GM18508 (cell line): ENCODE results near the gene CHTOP.
"Not testable (repeated sequence)": the region's sequence is repeated elsewhere in the genome, so short reads cannot be mapped to it uniquely, and the experiment has no call there.

ENCODE experiments used
- ATAC-seq: cut with Tn5 transposase; IDR thresholded peaks from one replicate; pipeline ENCODE4 v1.9.1; 2021; ENCODE audit warnings: moderate number of reproducible peaks; ENCODE audit not compliant: insufficient read depth, unreplicated experiment

CHTOP gene

GRCh38 chr1:153633754-153634665 is at the start of gene CHTOP:
Gene CHTOP, plus strand, starts transcription at chr1:153634066. Its CDS starts 2,523 bp downstream, at chr1:153636589.
- peak; percentile 81 for ATAC-seq

- ATAC-seq, result no peak
Observed at GRCh38 chr1:153585006-153585405, 48.9 kb upstream of the CHTOP start.

DNA sequence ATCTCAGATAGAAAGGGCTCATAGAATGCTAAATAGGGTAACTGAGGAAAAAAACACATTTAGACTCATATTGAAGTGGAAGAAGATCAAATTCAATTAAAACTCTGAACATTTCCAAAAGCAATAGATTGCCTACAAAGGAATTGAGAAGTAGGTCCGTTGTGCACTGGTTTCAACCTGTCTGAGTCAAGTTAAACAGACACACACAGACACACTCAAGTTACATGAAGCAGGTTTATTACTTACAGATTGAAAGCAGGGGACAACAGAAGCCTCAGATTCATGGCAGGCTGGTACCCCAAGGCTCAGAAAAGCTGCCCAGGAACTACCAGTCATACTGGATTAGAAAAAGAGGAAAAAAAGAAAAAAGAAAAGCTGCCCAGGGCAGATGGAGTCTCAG is 47.5 kb upstream of the CHTOP start:
- no peak for ATAC-seq

DNA sequence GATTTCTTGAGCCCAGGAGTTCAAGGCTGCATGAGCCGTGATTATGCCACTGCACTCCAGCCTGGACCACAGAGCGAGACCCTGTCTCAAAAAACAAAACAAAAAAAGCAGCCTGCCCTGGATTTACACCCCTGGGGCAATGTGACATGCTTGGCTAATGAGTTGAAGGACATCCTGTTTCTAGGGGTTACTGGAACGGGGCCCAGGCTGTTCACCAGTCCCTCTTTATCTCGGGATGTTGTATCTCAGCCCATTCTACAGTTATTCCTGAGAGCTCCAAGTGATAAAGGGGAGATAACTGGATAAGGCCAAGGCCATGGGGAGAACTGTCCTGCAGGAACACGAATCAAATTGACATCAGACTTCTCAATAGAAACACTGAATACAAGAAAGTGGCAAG is 46.6 kb upstream of the CHTOP start:
- ATAC-seq, result no peak

DNA sequence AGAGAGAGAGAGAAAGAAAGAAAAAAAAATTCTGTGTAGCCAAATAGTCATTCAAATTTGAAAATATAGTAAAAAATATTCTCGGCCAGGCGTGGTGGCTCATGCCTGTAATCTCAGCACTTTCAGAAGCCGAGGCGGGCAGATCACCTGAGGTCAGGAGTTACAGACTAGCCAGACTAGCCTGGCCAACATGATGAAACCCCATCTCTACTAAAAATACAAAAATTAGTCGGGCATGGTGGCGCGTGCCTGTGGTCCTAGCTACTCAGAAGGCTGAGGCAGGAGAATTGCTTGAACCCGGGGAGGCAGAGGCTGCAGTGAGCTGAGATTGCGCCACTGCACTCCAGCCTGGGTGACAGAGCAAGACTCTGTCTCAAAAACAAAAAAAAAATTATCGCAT is 45.8 kb upstream of the CHTOP start:
- not testable (repeated sequence) for ATAC-seq

DNA sequence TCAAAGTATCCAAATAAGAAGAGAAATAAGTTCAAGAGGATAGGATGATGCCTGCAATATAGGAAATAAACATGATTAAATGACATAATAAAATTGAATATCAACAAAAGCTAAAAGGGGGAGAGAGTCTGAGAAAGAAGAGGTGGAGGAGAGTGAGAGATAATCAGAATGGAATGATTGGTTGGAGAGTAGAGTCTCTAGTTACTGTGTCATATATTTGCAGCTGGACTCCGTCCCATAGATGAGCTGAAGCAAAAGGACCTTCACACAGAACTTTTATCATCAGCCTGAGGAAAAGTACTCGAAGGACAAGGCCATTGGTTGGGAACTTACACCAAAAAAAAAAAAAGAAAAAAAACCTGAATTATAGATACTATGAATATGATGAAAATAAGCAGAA is 45.4 kb upstream of the CHTOP start:
- ATAC-seq, result no peak

GRCh38 chr1:153592748-153593147 is 41.1 kb upstream of the CHTOP start:
- ATAC-seq, result no peak

DNA sequence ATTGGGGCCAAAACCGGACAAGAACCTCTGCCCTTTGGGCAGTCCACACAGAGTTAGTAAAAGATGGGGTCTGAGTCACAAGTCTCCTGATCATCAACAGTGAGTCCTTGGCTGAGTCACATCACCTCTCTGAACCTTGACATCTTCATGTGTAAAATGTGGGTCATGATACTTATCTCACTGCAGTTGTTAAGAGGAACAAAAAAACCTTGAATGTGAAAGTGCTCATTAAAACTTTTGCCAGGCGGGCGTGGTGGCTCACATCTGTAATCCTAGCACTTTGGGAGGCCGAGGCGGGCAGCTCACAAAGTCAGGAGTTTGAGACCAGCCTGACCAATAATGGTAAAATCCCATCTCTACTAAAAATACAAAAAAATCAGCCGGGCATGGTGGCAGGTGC is 36.7 kb upstream of the CHTOP start:
- ATAC-seq, result no peak

GRCh38 chr1:153598309-153599172 is 35.3 kb upstream of the CHTOP start:
- peak; percentile 93 for ATAC-seq

DNA sequence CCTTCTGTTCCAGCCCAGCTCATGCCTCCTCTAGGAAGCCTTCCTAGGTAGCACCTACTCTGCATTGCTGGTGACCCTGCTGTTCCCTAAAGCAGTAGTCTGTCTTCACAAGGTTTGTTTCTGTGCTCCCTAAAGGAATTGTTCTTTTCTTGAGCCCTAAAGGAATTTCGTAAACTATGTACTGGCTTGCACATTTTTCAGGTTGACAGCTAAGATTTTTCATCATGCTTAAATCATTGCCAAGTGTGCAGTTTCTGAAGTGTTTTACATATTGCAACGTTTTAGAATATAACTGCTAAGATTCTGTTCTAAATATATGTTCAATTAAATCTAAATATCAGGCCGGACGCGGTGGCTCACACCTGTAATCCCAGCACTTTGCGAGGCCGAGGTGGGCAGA is 34.0 kb upstream of the CHTOP start:
- no peak for ATAC-seq

- ATAC-seq, result no peak
Observed at GRCh38 chr1:153602749-153603148, 31.1 kb upstream of the CHTOP start.

- no peak for ATAC-seq
Observed at GRCh38 chr1:153606194-153606593, 27.7 kb upstream of the CHTOP start.

DNA sequence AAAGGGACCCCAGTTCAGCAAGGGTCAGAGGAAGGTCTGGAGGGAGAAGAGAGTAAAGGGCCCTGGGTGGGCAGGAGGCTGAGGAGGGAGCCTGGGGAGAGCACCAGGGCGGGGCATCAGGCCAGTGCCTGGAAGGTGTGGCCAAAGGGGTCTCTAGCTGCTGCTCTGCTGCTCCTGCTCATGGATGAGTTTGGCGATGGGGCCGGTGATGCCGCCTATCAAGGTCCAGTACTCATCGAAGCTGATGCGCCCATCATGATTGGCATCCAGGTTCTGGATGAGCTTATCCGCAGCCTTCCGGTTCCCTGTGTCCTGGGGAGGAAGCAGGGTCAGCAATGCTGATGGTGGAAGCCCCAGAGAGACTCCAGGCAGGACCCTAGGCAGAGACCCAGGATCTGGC is 26.5 kb upstream of the CHTOP start:
- ATAC-seq, result no peak

DNA sequence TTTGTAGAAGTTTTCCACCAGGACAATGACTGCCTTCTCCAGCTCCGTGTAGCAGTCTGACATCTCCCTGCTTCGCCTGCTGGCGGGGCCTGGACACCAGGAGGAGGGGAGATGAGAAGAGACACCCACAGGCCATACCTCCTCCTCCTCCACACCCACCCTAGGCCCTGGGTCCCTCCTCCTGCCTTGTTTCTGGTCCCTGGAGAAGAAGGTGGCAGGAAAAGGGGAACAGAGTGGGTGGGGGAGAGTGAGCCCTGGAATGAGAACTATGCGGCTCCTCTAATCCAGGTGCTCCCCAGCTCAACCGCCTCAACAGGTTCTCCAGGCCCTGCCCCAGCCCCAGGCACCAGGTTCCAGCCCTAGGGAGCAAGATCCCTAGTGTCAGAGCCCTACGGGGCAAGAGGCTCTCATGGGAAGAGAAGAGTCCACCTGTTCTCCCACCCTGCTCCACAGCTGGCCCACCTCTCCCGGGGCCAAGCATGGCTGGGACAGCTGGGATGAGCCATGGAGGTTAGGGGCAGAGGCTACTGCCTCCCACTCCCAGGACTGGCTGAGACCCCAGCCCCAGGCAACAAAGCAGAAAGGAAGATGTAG is 25.7 kb upstream of the CHTOP start:
- ATAC-seq, result no peak

GRCh38 chr1:153608742-153609584 is 24.9 kb upstream of the CHTOP start:
- ATAC-seq, result no peak

DNA sequence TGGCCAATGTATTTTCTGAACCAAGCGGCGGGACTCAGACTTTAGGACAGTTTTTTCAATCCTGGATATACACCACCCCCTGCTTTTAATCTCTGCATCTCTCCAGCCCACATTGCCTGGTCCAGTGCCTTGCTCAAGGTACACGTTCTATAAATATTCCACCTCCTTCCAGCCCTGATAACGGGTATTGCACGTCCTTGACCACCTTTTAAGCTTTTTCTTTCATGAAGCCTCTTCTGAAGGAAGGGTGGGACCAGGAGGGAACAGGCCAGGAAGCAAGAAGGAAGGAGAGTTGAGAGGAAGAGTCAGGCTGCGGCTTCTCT is 24.3 kb upstream of the CHTOP start:
- no peak for ATAC-seq

- no peak for ATAC-seq
Observed at GRCh38 chr1:153610334-153610733, 23.5 kb upstream of the CHTOP start.

DNA sequence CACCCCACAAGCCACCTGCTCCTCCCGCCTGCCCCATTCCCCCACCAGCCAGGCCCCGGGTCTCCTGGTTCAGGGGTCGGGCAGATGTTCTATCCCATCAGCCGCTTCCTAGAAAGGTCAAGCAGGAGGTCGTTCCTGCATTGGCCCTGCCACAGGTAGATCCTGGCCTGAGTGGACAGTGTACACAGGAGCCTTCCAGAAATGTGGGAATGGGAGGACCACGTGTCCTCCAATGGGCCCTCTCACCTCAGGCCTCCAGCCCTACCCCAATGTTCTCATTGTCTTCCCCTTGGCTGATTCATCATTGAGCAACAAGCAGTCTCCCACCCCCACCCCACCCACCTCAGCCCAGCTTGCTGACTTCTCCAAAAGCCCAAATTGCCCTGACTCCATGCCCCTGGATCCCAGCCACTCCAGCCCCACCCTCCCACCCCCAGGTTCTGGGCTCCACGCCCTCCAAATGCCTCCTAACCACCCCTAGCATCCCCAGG is 23.0 kb upstream of the CHTOP start:
- ATAC-seq, result no peak

GRCh38 chr1:153611356-153611755 is 22.5 kb upstream of the CHTOP start:
- no peak for ATAC-seq
